DND-41 (cell line): ENCODE results near the gene DYNLT1.

Source experiments
- CTCF ChIP-seq: IDR thresholded peaks from 2 replicates; pipeline ENCODE4 v1.5.1; 2012; ENCODE audit warnings: borderline replicate concordance, low read length, moderate library complexity, mild to moderate bottlenecking; ENCODE audit not compliant: poor library complexity, severe bottlenecking; ENCODE audit errors: extremely low read depth
- EZH2 ChIP-seq: IDR thresholded peaks from 3 replicates; pipeline ENCODE4 v1.6.1; 2012; ENCODE audit warnings: borderline replicate concordance, low read depth, mild to moderate bottlenecking, moderate library complexity, low read length, inconsistent platforms; ENCODE audit not compliant: severe bottlenecking

GRCh38 chr6:158661156-158661685 is 16.7 kb upstream of the DYNLT1 start:
- no peak for TF ChIP-seq CTCF
- no peak for TF ChIP-seq EZH2
